ENCODE results near the gene PEAK3. TPM values are rescaled to one million over a fixed set of nuclear protein-coding genes. Genes with fewer than 3 reads are reported as not detected.
A peak's percentile ranks its signal among the peaks of the same experiment; 100 is the strongest.

Gene PEAK3
- total RNA-seq, 2 experiments from 2014 or later = not detected

DNA sequence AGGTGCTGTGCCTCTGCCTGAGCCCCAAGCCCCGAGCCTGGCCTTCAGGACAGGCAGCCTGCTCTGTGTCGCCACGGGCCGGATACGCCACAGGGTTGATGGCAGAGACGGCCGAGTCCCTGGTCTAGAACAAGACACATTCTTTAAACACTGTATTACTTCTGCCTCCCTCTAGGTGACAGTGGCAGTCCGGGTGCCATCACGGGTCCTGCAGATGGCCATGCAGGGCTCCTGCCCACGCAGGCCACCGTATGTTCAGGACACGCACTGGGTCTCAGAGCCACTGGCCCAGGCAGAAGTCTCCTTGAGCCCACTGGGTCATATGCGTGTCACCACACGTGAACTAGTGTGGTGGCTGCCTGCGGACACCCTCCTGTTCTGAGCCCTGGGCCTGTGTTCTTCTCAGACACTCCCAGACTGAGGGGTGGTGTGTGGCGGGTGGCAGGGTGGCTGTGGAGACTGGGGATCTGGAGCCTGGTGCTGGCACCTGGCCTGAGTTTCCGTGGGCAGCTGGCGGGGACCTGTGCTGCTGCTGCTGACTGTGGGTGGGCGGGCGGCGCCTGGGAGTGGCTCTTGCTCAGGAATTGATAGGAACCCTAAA, 50.3 kb downstream of the PEAK3 start:
- no peak overlapping the region for H3K4me3 Mint-ChIP-seq
- POLR2A ChIA-PET = interaction anchor here (0.8 to 1.4 kb wide), 4 partner anchors 8 to 60 kb away, joined by 3 to 6 read pairs (median 4); no protein-coding TSS in a partner anchor
- no peaks in the 10 kb centered on the region for H3K9me3 Mint-ChIP-seq
- intact Hi-C loops (cut with micrococcal nuclease) = loop anchor here (10.0 kb wide), 1 partner anchor 57 kb away; no protein-coding TSS in a partner anchor
- no peaks in the 10 kb centered on the region for H3K27me3 Mint-ChIP-seq
- TF ChIP-seq, protein P1, sequence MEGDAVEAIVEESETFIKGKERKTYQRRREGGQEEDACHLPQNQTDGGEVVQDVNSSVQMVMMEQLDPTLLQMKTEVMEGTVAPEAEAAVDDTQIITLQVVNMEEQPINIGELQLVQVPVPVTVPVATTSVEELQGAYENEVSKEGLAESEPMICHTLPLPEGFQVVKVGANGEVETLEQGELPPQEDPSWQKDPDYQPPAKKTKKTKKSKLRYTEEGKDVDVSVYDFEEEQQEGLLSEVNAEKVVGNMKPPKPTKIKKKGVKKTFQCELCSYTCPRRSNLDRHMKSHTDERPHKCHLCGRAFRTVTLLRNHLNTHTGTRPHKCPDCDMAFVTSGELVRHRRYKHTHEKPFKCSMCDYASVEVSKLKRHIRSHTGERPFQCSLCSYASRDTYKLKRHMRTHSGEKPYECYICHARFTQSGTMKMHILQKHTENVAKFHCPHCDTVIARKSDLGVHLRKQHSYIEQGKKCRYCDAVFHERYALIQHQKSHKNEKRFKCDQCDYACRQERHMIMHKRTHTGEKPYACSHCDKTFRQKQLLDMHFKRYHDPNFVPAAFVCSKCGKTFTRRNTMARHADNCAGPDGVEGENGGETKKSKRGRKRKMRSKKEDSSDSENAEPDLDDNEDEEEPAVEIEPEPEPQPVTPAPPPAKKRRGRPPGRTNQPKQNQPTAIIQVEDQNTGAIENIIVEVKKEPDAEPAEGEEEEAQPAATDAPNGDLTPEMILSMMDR (IDR thresholded peaks at IDR 0.05) = no peak
- no peak for DNase-seq
- H3K36me3 Mint-ChIP-seq (ENCODE audit: low read depth) = peaks cover 38% of the 10 kb centered on the region
- ATAC-seq = no peak
- H3K4me1 Mint-ChIP-seq (ENCODE audit: low read depth) = peaks cover 18% of the 10 kb centered on the region
- H3K27ac Mint-ChIP-seq = peak overlapping the region; percentile 55
- CTCF ChIA-PET = interaction anchor here (1.4 kb wide), 1 partner anchor 30 kb away, joined by 3 read pairs; no protein-coding TSS in a partner anchor

DNA sequence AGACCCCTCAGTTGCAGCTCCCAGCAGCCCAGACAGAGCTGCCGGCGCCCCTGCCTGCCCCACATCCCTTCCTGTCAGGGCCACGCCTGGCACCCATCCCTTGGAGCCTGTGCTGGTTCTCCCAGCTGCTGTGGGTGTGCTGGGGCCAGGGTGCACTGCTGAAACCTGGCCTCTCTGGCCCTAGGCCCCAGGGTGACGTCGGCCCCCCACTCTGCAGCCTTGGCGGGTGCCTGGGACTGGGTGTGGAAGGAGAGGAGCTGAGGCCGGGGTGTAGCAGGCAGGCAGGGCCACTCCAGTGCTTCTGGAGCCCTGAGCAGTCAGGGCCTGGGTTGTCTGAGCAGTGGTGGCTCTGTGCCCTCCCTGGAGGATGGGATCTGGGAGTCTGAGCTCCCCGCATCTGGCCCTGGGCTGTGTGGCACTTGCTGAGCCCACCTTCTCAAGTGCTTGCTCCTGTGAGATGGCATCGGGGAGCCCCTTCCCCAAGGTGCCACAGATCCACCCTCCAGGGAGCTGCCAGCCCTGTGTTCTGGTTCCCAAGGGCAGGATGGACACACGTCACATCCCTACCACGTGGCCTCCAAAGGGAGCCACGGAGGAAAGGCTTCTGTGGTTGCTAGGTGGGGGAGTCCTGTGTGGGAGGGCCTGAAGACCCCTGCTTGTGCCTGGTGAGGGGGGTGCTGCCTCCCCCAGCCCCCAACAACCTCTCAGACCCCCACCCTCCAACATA, 51.0 kb downstream of the PEAK3 start:
- POLR2A ChIA-PET = interaction anchor here (0.8 to 1.4 kb wide), 5 partner anchors 9 to 59 kb away, joined by 3 to 6 read pairs (median 3); no protein-coding TSS in a partner anchor
- TF ChIP-seq, protein P1 (IDR thresholded peaks at IDR 0.05) = no peak
- CTCF ChIA-PET = no interaction called here

DNA sequence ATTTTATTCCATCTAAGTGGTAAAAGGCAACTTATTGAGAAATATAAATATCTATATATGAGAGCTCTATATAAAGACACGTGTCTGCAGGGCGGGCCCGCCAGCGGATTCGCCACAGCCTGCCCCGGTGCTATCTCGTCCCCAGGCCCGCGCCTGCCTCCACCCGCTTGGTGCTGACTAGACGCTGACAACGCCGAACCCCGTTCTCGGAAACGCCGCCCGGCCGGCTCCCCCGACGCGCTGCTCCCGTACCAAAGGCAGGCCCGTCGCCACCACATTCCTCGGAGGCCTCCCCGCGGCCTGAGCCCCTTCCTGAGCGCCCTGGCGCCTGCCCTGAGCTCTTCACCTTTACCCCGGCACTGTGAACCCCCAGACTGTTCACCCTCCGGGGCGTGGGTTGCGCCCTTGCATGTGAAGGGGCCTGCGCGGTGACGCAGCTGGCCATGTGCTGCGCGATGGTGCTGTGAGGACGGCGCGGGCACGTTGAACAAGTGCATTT, 51.9 kb downstream of the PEAK3 start:
- Mint-ChIP-seq H3K4me3 (no peak overlapping the region), H3K9me3 (no peaks in the 10 kb centered on the region), H3K27me3 (no peaks in the 10 kb centered on the region), H3K4me1 (ENCODE audit: low read depth) (peaks cover 15% of the 10 kb centered on the region), H3K27ac (no peak overlapping the region), H3K36me3 (ENCODE audit: low read depth) (peaks cover 36% of the 10 kb centered on the region)
- ChIA-PET CTCF (no interaction called here), POLR2A (interaction anchor here (0.6 to 1.3 kb wide), 5 partner anchors 8 to 45 kb away, joined by 3 to 4 read pairs (median 3); no protein-coding TSS in a partner anchor)
- intact Hi-C loops (cut with micrococcal nuclease) = loop anchor here (10.0 kb wide), 1 partner anchor 55 kb away; no protein-coding TSS in a partner anchor
- DNase-seq (no peak), ATAC-seq (no peak)
- TF ChIP-seq, protein P1 (IDR thresholded peaks at IDR 0.05) = no peak

More for the DNA sequence above, 51.0 kb downstream of the PEAK3 start:
- no peak overlapping the region for H3K27ac Mint-ChIP-seq
- ATAC-seq (peak; percentile 5), DNase-seq (no peak)
- intact Hi-C loops (cut with micrococcal nuclease) = loop anchor here (10.0 kb wide), 1 partner anchor 56 kb away; no protein-coding TSS in a partner anchor
- no peak overlapping the region for H3K4me3 Mint-ChIP-seq
- H3K9me3 Mint-ChIP-seq = no peaks in the 10 kb centered on the region
- H3K4me1 Mint-ChIP-seq (ENCODE audit: low read depth) = peaks cover 18% of the 10 kb centered on the region
- H3K36me3 Mint-ChIP-seq (ENCODE audit: low read depth) = peaks cover 36% of the 10 kb centered on the region
- no peaks in the 10 kb centered on the region for H3K27me3 Mint-ChIP-seq

DNA sequence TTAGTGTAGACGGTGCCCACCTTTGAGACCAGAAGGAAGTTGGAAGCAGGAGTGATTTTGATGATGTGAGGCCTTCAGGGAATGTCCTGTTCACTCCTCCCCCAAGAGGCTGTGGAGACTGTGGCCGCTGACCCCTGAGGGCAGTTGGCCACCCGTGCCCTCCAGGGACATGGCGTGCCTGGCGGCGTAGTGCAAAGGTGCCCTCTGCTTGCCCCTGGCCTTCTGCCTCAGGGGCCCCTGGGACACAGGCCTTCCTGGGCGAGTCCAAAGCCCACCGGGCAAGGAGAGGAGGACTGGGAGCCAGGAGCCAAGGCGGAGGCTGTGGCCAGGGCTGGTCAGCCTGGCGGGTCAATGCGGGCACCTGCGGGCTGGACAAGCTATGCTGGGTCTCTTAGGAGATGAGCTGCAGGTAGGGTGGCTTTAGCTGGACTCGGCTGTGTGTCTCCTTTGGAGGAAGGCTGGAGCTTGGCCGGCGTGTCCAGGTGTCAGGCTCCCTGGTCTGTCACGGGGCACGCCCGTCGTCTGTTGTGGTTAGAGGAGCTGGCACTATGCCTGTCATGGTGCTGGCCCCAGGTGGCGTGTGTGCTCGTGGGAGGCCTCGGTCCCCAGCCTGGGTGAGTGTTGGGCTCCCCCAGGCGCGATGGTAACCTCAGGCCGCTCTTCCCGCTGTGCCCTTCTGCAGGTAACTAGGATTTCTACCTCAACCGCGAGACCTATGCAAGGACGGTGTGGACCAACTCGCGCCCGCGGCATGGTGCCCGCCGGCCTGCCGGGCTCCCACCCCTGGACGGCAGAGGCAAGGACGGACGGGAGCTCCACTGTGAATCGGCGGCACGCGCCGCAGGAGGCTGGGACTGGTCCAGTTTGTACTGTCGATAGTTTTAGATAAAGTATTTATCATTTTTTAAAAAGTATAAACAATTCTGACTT, 52.6 kb downstream of the PEAK3 start:
- Mint-ChIP-seq H3K27me3 (no peaks in the 10 kb centered on the region), H3K9me3 (no peaks in the 10 kb centered on the region), H3K4me3 (no peak overlapping the region), H3K36me3 (ENCODE audit: low read depth) (peaks cover 41% of the 10 kb centered on the region), H3K27ac (no peak overlapping the region), H3K4me1 (ENCODE audit: low read depth) (peaks cover 13% of the 10 kb centered on the region)
- ChIA-PET POLR2A (interaction anchor here (0.6 to 1.3 kb wide), 6 partner anchors 9 to 79 kb away, joined by 3 to 4 read pairs (median 3); no protein-coding TSS in a partner anchor), CTCF (no interaction called here)
- TF ChIP-seq, protein P1 (IDR thresholded peaks at IDR 0.05) = no peak
- ATAC-seq = no peak
- intact Hi-C loops (cut with micrococcal nuclease) = loop anchor here (10.0 kb wide), 1 partner anchor 55 kb away; no protein-coding TSS in a partner anchor
- no peak for DNase-seq

Measured in activated CD8-positive, alpha-beta T cell treated with anti-CD3 and anti-CD28 coated beads for 36 hours (primary cell).